ENCODE data around the gene CA11. TPM values are rescaled to one million over a fixed set of nuclear protein-coding genes. Genes with fewer than 3 reads are reported as not detected.

The CA11 gene
- total and polyA plus RNA-seq, 9 of the 15 experiments (the other 6 are each of a cell fraction or from before 2014, with no cell fraction given) = 2.9 to 19.9 (median 8.3) TPM

GRCh38 chr19:48624067-48624594, 21.9 kb downstream of the CA11 start:
- H3K4me3 ChIP-seq = peak overlapping the region; percentile 49
- WGBS (ENCODE audit: insufficient coverage, low coverage, missing lambda C conversion rate) = under 1% methylated on average over 34 of the region's 40 CpGs
- no peaks in the 10 kb centered on the region for H4K20me1 ChIP-seq (replicated peaks; ENCODE audit: control insufficient read depth, insufficient read depth, low read length)
- FAIRE-seq (peak; percentile 92), ATAC-seq (peak; percentile 93), DNase-seq (ENCODE audit: extremely low read depth in 1 of 4, low spot score in 3 of 4) (peak; percentile 94 to 99 (median 96))
- peak overlapping the region; percentile 84 for H3K4me2 ChIP-seq (ENCODE audit: insufficient read depth, low read length)
- in situ Hi-C loops (cut with MboI) = no loop called here
- H3K79me2 ChIP-seq (ENCODE audit: control insufficient read depth, insufficient read depth, low read length) = peaks cover 9% of the 10 kb centered on the region; the same call in 2 of the 3 replicates
- H3K36me3 ChIP-seq (ENCODE audit: control insufficient read depth, insufficient read depth, low read length) = peaks cover 2% of the 10 kb centered on the region; the same call in 1 of the 3 replicates
- peak overlapping the region; percentile 67 to 73 for H3K9ac ChIP-seq (ENCODE audit: insufficient read depth in 1 of 2, low read depth in 2 of 2, low read length in 2 of 2)
- no TSS peak for BruUV-seq (replicated peaks)
- no peaks in the 10 kb centered on the region for H3K9me3 ChIP-seq (replicated peaks; ENCODE audit: control insufficient read depth, insufficient read depth, low read depth, low read length)
- no peaks in the 10 kb centered on the region for H3K9me1 ChIP-seq (ENCODE audit: control insufficient read depth, insufficient read depth, low read length)
- peak overlapping the region; percentile 72 for H3K27ac ChIP-seq (ENCODE audit: extremely low read depth, low read depth, low read length)
- ChIA-PET POLR2A (interaction anchor here (0.6 to 2.2 kb wide), 8 partner anchors 8 to 522 kb away, joined by 3 to 13 read pairs (median 4); partner anchors contain the start of gene EMP3), CTCF (ENCODE audit: low intra/inter-chr PET ratio) (no interaction called here)
- peaks cover 25 to 62% of the 10 kb centered on the region in 2 experiments for H3K4me1 ChIP-seq (replicated peaks in 1 of 2; ENCODE audit: control insufficient read depth in 2 of 2, insufficient read depth in 2 of 2, low read length in 2 of 2)
- no peaks in the 10 kb centered on the region for H3K27me3 ChIP-seq (ENCODE audit: control insufficient read depth in 2 of 2, insufficient read depth in 2 of 2, low read length in 2 of 2)
- peak overlapping the region; percentile 93 for H2AFZ ChIP-seq (ENCODE audit: low read depth, low read length)
- intact Hi-C loops (cut with micrococcal nuclease) = no loop called here
- TF ChIP-seq RNF219 (CRISPR knock-in tag; IDR thresholded peaks at IDR 0.05) (no peak), NFYB (IDR thresholded peaks at IDR 0.05; ENCODE audit: extremely low read depth, insufficient read length) (peak; percentile 77), ZBTB7A (IDR thresholded peaks at IDR 0.05; ENCODE audit: borderline replicate concordance, control insufficient read depth, low read depth, low read length) (peak; percentile 23; the same call in 1 of the 2 replicates), CEBPG (CRISPR knock-in tag; IDR thresholded peaks at IDR 0.05) (no peak), CEBPG (tag; conservative IDR thresholded peaks at IDR 0.05 in 1 of 2, IDR thresholded peaks at IDR 0.05 in 1 of 2) (no peak), MTA3 (IDR thresholded peaks at IDR 0.05; ENCODE audit: borderline replicate concordance) (no peak), NRF1 (conservative IDR thresholded peaks at IDR 0.05 in 1 of 2, IDR thresholded peaks at IDR 0.05 in 1 of 2) (peak; percentile 80 to 85), SAFB2 (IDR thresholded peaks at IDR 0.05; ENCODE audit: borderline replicate concordance, low read depth, low read length, severe bottlenecking) (no peak), XRCC4 (IDR thresholded peaks at IDR 0.05; ENCODE audit: extremely low read depth, insufficient read depth, insufficient read length) (no peak), POLR2B (IDR thresholded peaks at IDR 0.05; ENCODE audit: low read depth, partially characterized antibody) (no peak), REST (IDR thresholded peaks at IDR 0.05; ENCODE audit: borderline replicate concordance) (no peak), REST (CRISPR knock-in tag; IDR thresholded peaks at IDR 0.05; ENCODE audit: low read depth) (no peak)

All from K562 (cell line).